CD14-positive monocyte (primary cell): ENCODE measurements around the gene ATG4C. TPM values are rescaled to one million over a fixed set of nuclear protein-coding genes. Genes with fewer than 3 reads are reported as not detected.

ENCODE experiments used
- DNase-seq, 3 donors: peaks; one replicate each; pipeline ENCODE4 v3.0.0-alpha.2; 2011 to 2022
- H2AFZ ChIP-seq: 2 replicates; pipeline ENCODE4 v1.6.0; 2012; ENCODE audit warnings: mild to moderate bottlenecking, low read depth, low read length, inconsistent platforms; ENCODE audit not compliant: insufficient read depth, poor library complexity, severe bottlenecking
- H3K27ac ChIP-seq, 2 donors: 1 replicate in 1 of 2; 2 replicates in 1 of 2; pipeline ENCODE4 v1.5.1; 2012 to 2013; ENCODE audit warnings: low read length in 2 of 2, control low read depth in 1 of 2, inconsistent platforms in 1 of 2, low read depth in 1 of 2, mild to moderate bottlenecking in 1 of 2
- H3K27me3 ChIP-seq, 2 donors: one replicate each; pipeline versions ENCODE4 v1.6.0 to v1.6.1; 2011 to 2013; ENCODE audit warnings: low read length in 2 of 2; ENCODE audit not compliant: control insufficient read depth in 2 of 2, insufficient read depth in 2 of 2
- H3K36me3 ChIP-seq, 2 donors: replicated peaks in 1 of 2; 1 replicate in 1 of 2; 2 replicates in 1 of 2; pipeline versions ENCODE4 v1.5.1 to v1.6.1; 2012 to 2013; ENCODE audit warnings: low read length in 2 of 2, control low read depth in 1 of 2, inconsistent platforms in 1 of 2, mild to moderate bottlenecking in 1 of 2; ENCODE audit not compliant: insufficient read depth in 2 of 2, control insufficient read depth in 1 of 2
- H3K4me1 ChIP-seq, 2 donors: 1 replicate in 1 of 2; 2 replicates in 1 of 2; pipeline versions ENCODE4 v1.5.1 to v1.6.1; 2012 to 2013; ENCODE audit warnings: low read length in 2 of 2, control low read depth in 1 of 2, inconsistent platforms in 1 of 2, mild to moderate bottlenecking in 1 of 2, moderate library complexity in 1 of 2; ENCODE audit not compliant: insufficient read depth in 2 of 2, control insufficient read depth in 1 of 2
- H3K4me2 ChIP-seq: replicated peaks from 2 replicates; pipeline ENCODE3; 2012; ENCODE audit warnings: low read length, moderate library complexity, mild to moderate bottlenecking; ENCODE audit not compliant: poor library complexity, severe bottlenecking; ENCODE audit errors: extremely low read depth
- H3K4me3 ChIP-seq, 3 experiments: fragments of 200-600 bp in 1 of 3; sonication (generic) in 1 of 3; replicated peaks in 1 of 3; 1 replicate in 2 of 3; 2 replicates in 1 of 3; pipeline ENCODE4 v1.5.1; 2011 to 2013; ENCODE audit warnings: low read length in 3 of 3, mild to moderate bottlenecking in 3 of 3, control low read depth in 2 of 3, low read depth in 2 of 3, inconsistent platforms in 1 of 3, moderate library complexity in 1 of 3
- H3K79me2 ChIP-seq: 2 replicates; pipeline ENCODE4 v1.6.0; 2012; ENCODE audit warnings: mild to moderate bottlenecking, control low read depth, inconsistent platforms, low read length, moderate library complexity; ENCODE audit not compliant: insufficient read depth
- H3K9ac ChIP-seq: 2 replicates; pipeline ENCODE4 v1.6.0; 2017; ENCODE audit warnings: low read length, mild to moderate bottlenecking; ENCODE audit not compliant: insufficient read depth, poor library complexity, severe bottlenecking
- H3K9me3 ChIP-seq, 2 donors: replicated peaks in 1 of 2; 1 replicate in 1 of 2; 2 replicates in 1 of 2; pipeline versions ENCODE4 v1.5.1 to v1.6.1; 2012 to 2013; ENCODE audit warnings: low read length in 2 of 2, control low read depth in 1 of 2; ENCODE audit not compliant: control insufficient read depth in 1 of 2, insufficient read depth in 1 of 2
- H4K20me1 ChIP-seq: 2 replicates; pipeline ENCODE4 v1.6.0; 2012; ENCODE audit warnings: mild to moderate bottlenecking, low read length, control low read depth, moderate library complexity; ENCODE audit not compliant: insufficient read depth
- H3K27ac Mint-ChIP-seq, 7 donors: one replicate each; pipeline ENCODE4 v1.8.0; 2020; ENCODE audit warnings: mild to moderate bottlenecking in 7 of 7, mixed read lengths in 7 of 7, moderate library complexity in 6 of 7, inconsistent platforms in 2 of 7
- H3K27me3 Mint-ChIP-seq, 3 donors: one replicate each; pipeline ENCODE4 v1.8.0; 2021 to 2022; ENCODE audit warnings: low read depth in 3 of 3, mild to moderate bottlenecking in 3 of 3, mixed read lengths in 3 of 3, moderate library complexity in 3 of 3, inconsistent platforms in 1 of 3
- H3K36me3 Mint-ChIP-seq, 2 donors: one replicate each; pipeline ENCODE4 v1.8.0; 2020; ENCODE audit warnings: mixed read lengths in 2 of 2, inconsistent platforms in 1 of 2, mild to moderate bottlenecking in 1 of 2
- H3K4me1 Mint-ChIP-seq: one replicate; pipeline ENCODE4 v1.8.0; 2020; ENCODE audit warnings: mild to moderate bottlenecking, mixed read lengths
- H3K4me3 Mint-ChIP-seq, 2 donors: one replicate each; pipeline ENCODE4 v1.8.0; 2020; ENCODE audit warnings: mild to moderate bottlenecking in 2 of 2, mixed read lengths in 2 of 2, moderate library complexity in 1 of 2
- H3K9me3 Mint-ChIP-seq, 7 donors: one replicate each; pipeline ENCODE4 v1.8.0; 2020 to 2022; ENCODE audit warnings: mixed read lengths in 7 of 7, mild to moderate bottlenecking in 6 of 7, moderate library complexity in 6 of 7, inconsistent platforms in 2 of 7
- CTCF ChIP-seq: fragments of 200-600 bp; IDR thresholded peaks from one replicate; pipeline ENCODE4 v1.8.0; 2022; ENCODE audit warnings: antibody characterized with exemption, mild to moderate bottlenecking
- WGBS: methylation state at CpG from one replicate; pipeline ENCODE4 v1.1.5; 2013; ENCODE audit warnings: missing lambda C conversion rate; ENCODE audit not compliant: insufficient coverage; 5-methylcytosine and 5-hydroxymethylcytosine counted together
- intact Hi-C, 2 donors: fragments of 100-400 bp; cut with micrococcal nuclease; formaldehyde crosslinking; loops; one replicate each; pipeline versions ENCODE4 v1.15.0 to v1.15.1; 2023
- polyA plus RNA-seq, 3 donors: library from polyadenylated mRNA; depleted of rRNA in 1 of 3; unstranded in 2 of 3; stranded (reverse) in 1 of 3; fragments of 300-500 nt in 2 of 3; fragments of >200 nt in 1 of 3; fragmentation: Illumina TruSeq in 2 of 3; gene quantifications; 1 replicate in 2 of 3; 2 replicates in 1 of 3; pipeline ENCODE4 v1.2.3, GENCODE V29; 2012 to 2021

The ATG4C gene
- polyA plus RNA-seq, 3 donors, result 5.7 to 19.1 (median 17.5) TPM

DNA sequence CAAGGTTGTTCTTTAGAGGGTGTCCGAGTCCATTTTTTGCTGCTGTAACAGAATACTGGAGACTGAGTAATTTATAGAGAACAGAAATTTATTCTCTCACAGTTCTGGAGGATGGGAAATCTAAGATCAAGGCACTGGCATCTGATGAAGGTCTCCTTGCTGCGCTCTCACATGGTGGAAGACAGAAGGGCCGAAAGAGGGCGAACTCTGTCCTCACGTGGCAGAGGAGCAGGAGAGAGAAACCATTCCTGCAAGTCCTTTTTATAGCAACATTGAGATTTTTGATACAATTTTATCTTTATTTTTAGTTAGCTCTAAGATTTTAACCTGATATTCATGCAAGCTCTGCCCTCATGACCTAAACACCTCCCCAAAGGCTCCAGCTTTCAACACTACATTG lies 48.3 kb downstream of the ATG4C start:
- H3K9ac ChIP-seq, result no peak overlapping the region
- no peak overlapping the region for H3K4me3 Mint-ChIP-seq
- no peaks in the 10 kb centered on the region for H3K4me1 ChIP-seq
- no peaks in the 10 kb centered on the region for H4K20me1 ChIP-seq
- H3K4me2 ChIP-seq, result no peak overlapping the region
- no peak for TF ChIP-seq CTCF
- no peak overlapping the region for H3K27ac Mint-ChIP-seq
- no peaks in the 10 kb centered on the region for H3K9me3 ChIP-seq
- H3K36me3 ChIP-seq, result peaks cover 26 to 59% of the 10 kb centered on the region in 2 donors
- peaks cover 34 to 53% of the 10 kb centered on the region in 2 donors for H3K36me3 Mint-ChIP-seq
- peaks cover 0 to 3% (median 2%) of the 10 kb centered on the region in 7 donors for H3K9me3 Mint-ChIP-seq
- no peaks in the 10 kb centered on the region for H3K79me2 ChIP-seq
- DNase-seq, result no peak
- no peaks in the 10 kb centered on the region for H3K4me1 Mint-ChIP-seq
- no peaks in the 10 kb centered on the region for H3K27me3 Mint-ChIP-seq
- no peak overlapping the region for H2AFZ ChIP-seq
- H3K27me3 ChIP-seq, result no peaks in the 10 kb centered on the region
- no peak overlapping the region for H3K4me3 ChIP-seq
- 100% methylated on average over 1 of the region's 5 CpGs for WGBS
- H3K27ac ChIP-seq, result no peak overlapping the region
- intact Hi-C loops, result no loop called here

- TF ChIP-seq CTCF, result no peak
- no peaks in the 10 kb centered on the region for H3K4me1 ChIP-seq
- intact Hi-C loops, result no loop called here
- no peak overlapping the region for H3K27ac Mint-ChIP-seq
- H3K27me3 Mint-ChIP-seq, result no peaks in the 10 kb centered on the region
- no peak overlapping the region for H3K4me3 ChIP-seq
- H3K36me3 Mint-ChIP-seq, result peaks cover 29 to 51% of the 10 kb centered on the region in 2 donors
- H3K4me1 Mint-ChIP-seq, result no peaks in the 10 kb centered on the region
- no peaks in the 10 kb centered on the region for H3K9me3 Mint-ChIP-seq
- H3K27ac ChIP-seq, result no peak overlapping the region
- 100% methylated on average over 3 of the region's 4 CpGs for WGBS
- H3K4me2 ChIP-seq, result no peak overlapping the region
- H3K36me3 ChIP-seq, result peaks cover 30 to 60% of the 10 kb centered on the region in 2 donors
- H3K79me2 ChIP-seq, result no peaks in the 10 kb centered on the region
- H3K9ac ChIP-seq, result no peak overlapping the region
- no peak for DNase-seq
- H3K4me3 Mint-ChIP-seq, result no peak overlapping the region
- H3K9me3 ChIP-seq, result no peaks in the 10 kb centered on the region
- H3K27me3 ChIP-seq, result no peaks in the 10 kb centered on the region
- no peak overlapping the region for H2AFZ ChIP-seq
- H4K20me1 ChIP-seq, result no peaks in the 10 kb centered on the region
Measured at GRCh38 chr1:62833529-62833928, 49.6 kb downstream of the ATG4C start.
